Ovary (tissue), 9 donors: ENCODE results near the gene PIAS4. TPM values are rescaled to one million over a fixed set of nuclear protein-coding genes. Genes with fewer than 3 reads are reported as not detected.

Experiments used
- DNase-seq, 5 donors: peaks; one replicate each; pipeline ENCODE4 v3.0.0-alpha.2; 2019 to 2020
- H3K27ac ChIP-seq, 2 donors: fragments of 200-600 bp; one replicate each; pipeline versions ENCODE4 v1.5.1 to v1.8.0; 2019 to 2022
- H3K27me3 ChIP-seq: fragments of 200-600 bp; one replicate; pipeline ENCODE4 v1.8.0; 2022
- H3K36me3 ChIP-seq: fragments of 200-600 bp; sonication (generic); one replicate; pipeline ENCODE4 v1.5.1; 2019
- H3K4me1 ChIP-seq: one replicate; pipeline ENCODE4 v1.8.1; 2013; ENCODE audit warnings: mild to moderate bottlenecking, moderate library complexity; ENCODE audit not compliant: insufficient read depth
- H3K4me3 ChIP-seq: fragments of 200-600 bp; sonication (generic); one replicate; pipeline ENCODE4 v1.5.1; 2017
- H3K9me3 ChIP-seq, 2 donors: fragments of 200-600 bp in 1 of 2; sonication (generic) in 1 of 2; one replicate each; pipeline versions ENCODE4 v1.5.1 to v1.8.1; 2013 to 2019; ENCODE audit warnings: mild to moderate bottlenecking in 1 of 2, moderate library complexity in 1 of 2
- CTCF ChIP-seq, 3 donors: fragments of 450-650 bp in 2 of 3; fragments of 200-600 bp in 1 of 3; IDR thresholded peaks; one replicate each; pipeline versions ENCODE4 v1.5.1 to v1.8.0; 2016 to 2022; ENCODE audit warnings: antibody characterized with exemption in 3 of 3, mild to moderate bottlenecking in 1 of 3
- EP300 ChIP-seq: sonication (generic); formaldehyde crosslinking; IDR thresholded peaks from one replicate; pipeline ENCODE4 v1.6.1; 2017; ENCODE audit warnings: antibody characterized with exemption
- POLR2A ChIP-seq: fragments of 450-650 bp; IDR thresholded peaks from one replicate; pipeline ENCODE4 v1.6.1; 2017; ENCODE audit warnings: antibody characterized with exemption, mild to moderate bottlenecking, moderate library complexity
- WGBS, 3 donors: extraction: QIAGEN DNeasy Blood & Tissue Kit in 1 of 3; methylation state at CpG; one replicate each; pipeline versions ENCODE4 v1.1.5 to v1.1.7; 2013 to 2017; 5-methylcytosine and 5-hydroxymethylcytosine counted together
- intact Hi-C, 4 donors: fragments of 100-400 bp; cut with DNase I; formaldehyde crosslinking; loops; one replicate each; pipeline versions ENCODE4 v1.11.0 to v1.15.1; 2022 to 2023
- polyA plus RNA-seq, 2 donors: library from polyadenylated mRNA; stranded (reverse); fragments of 200-250 nt in 1 of 2; fragments of 350-450 nt in 1 of 2; fragmentation: Illumina TruSeq in 1 of 2; extraction: RNeasy Lipid Tissue Mini Kit (QIAGEN cat#74804) in 1 of 2; gene quantifications; one replicate each; pipeline ENCODE4 v1.2.3, GENCODE V29; 2013 to 2014
- total RNA-seq, 7 donors: library from RNA; depleted of rRNA in 2 of 7; stranded (reverse); fragments of >200 nt in 2 of 7; fragmentation: NEBNext Ultra II Directional in 3 of 7; extraction: Animal tissue kit (Norgen Biotek cat#: 25700) in 3 of 7; gene quantifications; one replicate each; pipeline versions ENCODE4 v1.1.0 to v1.2.4, GENCODE V29; 2016 to 2023
- donor health status: DM: no; HTN: no; CAD: no; lungs with moderate emphysema.
- donor health status: DM: no; HTN: no; CAD: no.
- donor health status: Bipolar disorder and iron deficiency.
- donor health status: DM: yes; HTN: yes; CAD: no.
- donor health status: DM: no; HTN: no; CAD: no.
- donor health status: DM: yes; HTN: yes; CAD: no.

PIAS4 gene
- total and polyA plus RNA-seq, 9 donors, result 5.2 to 29.7 (median 21.3) TPM

DNA sequence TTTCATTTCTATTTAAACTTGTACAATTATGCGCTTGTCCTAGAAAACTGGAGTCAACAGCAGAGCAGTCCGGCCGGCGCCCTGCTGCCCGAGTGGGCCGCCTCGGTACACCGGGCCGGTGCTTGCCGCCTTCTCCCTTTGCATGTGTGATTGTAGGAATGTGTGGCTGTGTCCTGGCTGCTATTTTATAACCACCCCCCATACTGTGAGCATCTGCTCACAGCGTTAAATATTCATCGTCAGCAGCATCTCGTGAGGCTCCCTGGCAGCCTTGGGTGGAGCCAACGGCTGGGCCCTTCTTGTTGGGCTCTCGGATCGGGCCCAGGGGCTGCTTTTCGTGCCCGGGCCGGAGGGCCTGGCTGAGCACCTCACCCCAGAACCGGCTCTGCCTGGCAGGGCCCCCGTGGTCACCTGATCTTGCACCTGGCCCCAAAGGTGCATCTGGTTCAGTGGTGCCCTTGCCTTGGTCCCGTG, 10.6 kb downstream of the PIAS4 start:
- H3K4me1 ChIP-seq, result peaks cover 7% of the 10 kb centered on the region
- 79 to 84% (median 82%) methylated on average over 22 of the region's 22 CpGs for WGBS, 3 donors
- DNase-seq, result no peak
- intact Hi-C loops, result loop anchor here in 1 of 4 donors (10.0 kb wide), 1 partner anchor 97 kb away; no protein-coding TSS in a partner anchor
- H3K27ac ChIP-seq, result no peak overlapping the region
- H3K27me3 ChIP-seq, result no peaks in the 10 kb centered on the region
- H3K36me3 ChIP-seq, result no peaks in the 10 kb centered on the region
- H3K4me3 ChIP-seq, result no peak overlapping the region
- no peaks in the 10 kb centered on the region for H3K9me3 ChIP-seq
- TF ChIP-seq CTCF (IDR thresholded peaks at IDR 0.05), result no peak
- no peak for TF ChIP-seq POLR2A
- TF ChIP-seq EP300, result no peak

DNA sequence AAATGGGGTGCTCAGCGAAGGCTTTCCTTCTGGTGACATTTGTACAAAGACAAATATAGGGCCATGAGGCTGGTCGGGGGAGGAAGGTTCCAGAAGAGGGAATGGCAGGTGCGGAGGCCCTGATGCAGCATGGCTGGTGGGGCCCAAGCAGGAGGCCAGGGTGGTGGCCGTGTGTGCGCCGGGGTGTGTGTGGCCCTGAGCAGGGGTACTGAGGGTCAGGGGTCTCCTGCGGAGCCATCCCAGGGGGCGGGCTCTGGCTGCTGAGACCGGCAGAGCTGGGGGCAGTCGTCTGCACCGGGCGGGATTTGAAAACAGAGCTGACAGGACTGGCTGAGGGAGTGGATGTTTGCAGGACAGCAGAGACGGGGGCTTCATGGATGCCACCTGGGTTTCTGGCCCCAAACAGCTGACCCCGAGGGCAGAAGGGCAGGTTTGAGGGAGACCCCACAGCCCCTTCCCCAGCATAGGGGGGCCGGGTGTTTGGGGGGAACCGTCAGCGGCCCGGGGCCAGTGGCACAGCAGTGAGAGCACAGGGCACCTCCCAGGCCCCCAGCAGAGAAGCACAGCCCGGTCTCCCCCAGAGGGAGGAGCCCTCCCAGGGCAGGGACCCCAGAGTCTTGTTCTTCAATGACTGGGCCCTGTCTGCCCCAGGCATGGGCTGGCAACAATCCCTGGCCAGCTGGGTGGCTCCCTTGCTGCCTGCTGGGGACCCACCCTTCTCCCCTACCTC, 11.4 kb downstream of the PIAS4 start:
- H3K27me3 ChIP-seq, result no peaks in the 10 kb centered on the region
- H3K9me3 ChIP-seq, result no peaks in the 10 kb centered on the region
- no peaks in the 10 kb centered on the region for H3K36me3 ChIP-seq
- no peak for DNase-seq
- no peak overlapping the region for H3K4me3 ChIP-seq
- H3K27ac ChIP-seq, result no peak overlapping the region
- 77 to 85% (median 80%) methylated on average over 19 of the region's 19 CpGs for WGBS, 3 donors
- TF ChIP-seq CTCF (IDR thresholded peaks at IDR 0.05), result no peak
- no peak for TF ChIP-seq POLR2A
- no peak for TF ChIP-seq EP300
- intact Hi-C loops, result loop anchor here in 1 of 4 donors (10.0 kb wide), 1 partner anchor 96 kb away; no protein-coding TSS in a partner anchor
- H3K4me1 ChIP-seq, result peaks cover 7% of the 10 kb centered on the region

GRCh38 chr19:4019578-4019977, 12.0 kb downstream of the PIAS4 start:
- intact Hi-C loops, result loop anchor here in 1 of 4 donors (10.0 kb wide), 1 partner anchor 95 kb away; no protein-coding TSS in a partner anchor
- no peak overlapping the region for H3K27ac ChIP-seq
- H3K27me3 ChIP-seq, result no peaks in the 10 kb centered on the region
- WGBS, 3 donors, result 69 to 76% (median 75%) methylated on average over 15 to 17 of the region's 17 CpGs
- TF ChIP-seq EP300 (no peak), POLR2A (no peak), CTCF (IDR thresholded peaks at IDR 0.05) (no peak)
- H3K4me3 ChIP-seq, result no peak overlapping the region
- peaks cover 7% of the 10 kb centered on the region for H3K4me1 ChIP-seq
- no peaks in the 10 kb centered on the region for H3K9me3 ChIP-seq
- DNase-seq, result peak in 1 of 5 donors; percentile 23
- H3K36me3 ChIP-seq, result no peaks in the 10 kb centered on the region

DNA sequence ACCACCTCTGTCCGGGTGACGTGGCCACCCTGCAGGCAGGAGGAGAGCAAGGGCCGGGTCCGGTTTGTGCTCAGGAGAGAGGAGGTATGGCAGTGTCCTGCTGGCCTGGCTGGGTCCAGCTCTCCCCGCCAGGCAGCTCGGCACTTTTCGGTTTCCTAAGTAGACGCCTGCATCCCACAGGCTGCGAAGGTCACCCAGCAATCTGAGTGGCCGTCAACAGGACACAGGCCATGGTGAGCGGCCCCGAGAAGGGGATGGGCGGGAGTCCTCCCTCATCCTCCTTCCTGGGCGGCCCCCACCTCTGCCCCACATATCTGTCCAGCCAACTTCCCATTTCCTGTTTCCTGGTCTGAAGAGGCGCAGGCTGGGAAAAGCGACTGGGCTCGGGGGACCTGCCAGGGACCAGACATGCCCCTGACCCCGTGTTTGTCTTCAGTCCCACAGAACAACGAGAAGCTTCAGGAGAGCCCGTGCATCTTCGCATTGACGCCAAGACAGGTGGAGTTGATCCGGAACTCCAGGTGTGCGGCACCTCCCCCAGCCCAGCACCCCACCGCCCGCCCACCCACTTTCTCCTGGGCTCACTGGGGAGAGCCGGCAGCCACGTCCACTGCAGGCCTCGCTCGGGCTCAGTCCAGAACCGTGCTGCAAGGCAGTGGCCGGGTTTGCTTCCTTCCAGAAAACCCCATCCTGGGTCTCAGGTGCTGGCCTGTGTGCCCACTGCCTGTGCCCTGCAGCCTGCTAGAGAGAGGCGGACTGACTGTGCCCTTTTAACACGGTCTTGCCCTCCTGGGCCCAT, 16.3 kb downstream of the PIAS4 start:
- no peak overlapping the region for H3K27ac ChIP-seq
- no peaks in the 10 kb centered on the region for H3K9me3 ChIP-seq
- TF ChIP-seq CTCF (IDR thresholded peaks at IDR 0.05) (no peak), POLR2A (no peak), EP300 (no peak)
- H3K4me3 ChIP-seq, result no peak overlapping the region
- no peaks in the 10 kb centered on the region for H3K4me1 ChIP-seq
- WGBS, 3 donors, result 73 to 75% (median 73%) methylated on average over 34 of the region's 34 CpGs
- peak in 1 of 5 donors; percentile 12 for DNase-seq
- H3K36me3 ChIP-seq, result no peaks in the 10 kb centered on the region
- intact Hi-C loops, result no loop called here
- H3K27me3 ChIP-seq, result no peaks in the 10 kb centered on the region
